ENCODE results near the gene JAK1.

The JAK1 gene

DNA sequence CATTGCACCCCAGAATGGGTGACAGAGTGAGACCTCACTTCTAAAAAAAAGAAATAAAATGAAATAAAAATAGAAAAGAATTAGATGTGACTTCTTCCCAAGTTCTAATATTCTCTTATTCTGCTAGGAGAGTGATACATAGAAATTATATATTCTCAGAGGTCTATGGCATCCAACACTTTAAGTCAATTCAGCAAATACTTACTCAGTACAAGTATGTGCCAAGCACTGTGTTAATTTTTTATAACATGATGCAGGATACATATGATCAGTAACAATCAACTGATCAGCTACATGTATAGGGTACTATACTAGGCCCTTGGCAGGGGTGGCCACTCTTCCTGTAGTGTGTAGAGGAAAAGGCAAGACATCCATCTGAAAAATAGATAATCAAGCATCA is 13.0 kb upstream of the JAK1 start:
- H3K4me3 ChIP-seq (ENCODE audit: low read length), result no peak overlapping the region
- DNase-seq (ENCODE audit: low read depth), result no peak
- TF ChIP-seq, protein P1, sequence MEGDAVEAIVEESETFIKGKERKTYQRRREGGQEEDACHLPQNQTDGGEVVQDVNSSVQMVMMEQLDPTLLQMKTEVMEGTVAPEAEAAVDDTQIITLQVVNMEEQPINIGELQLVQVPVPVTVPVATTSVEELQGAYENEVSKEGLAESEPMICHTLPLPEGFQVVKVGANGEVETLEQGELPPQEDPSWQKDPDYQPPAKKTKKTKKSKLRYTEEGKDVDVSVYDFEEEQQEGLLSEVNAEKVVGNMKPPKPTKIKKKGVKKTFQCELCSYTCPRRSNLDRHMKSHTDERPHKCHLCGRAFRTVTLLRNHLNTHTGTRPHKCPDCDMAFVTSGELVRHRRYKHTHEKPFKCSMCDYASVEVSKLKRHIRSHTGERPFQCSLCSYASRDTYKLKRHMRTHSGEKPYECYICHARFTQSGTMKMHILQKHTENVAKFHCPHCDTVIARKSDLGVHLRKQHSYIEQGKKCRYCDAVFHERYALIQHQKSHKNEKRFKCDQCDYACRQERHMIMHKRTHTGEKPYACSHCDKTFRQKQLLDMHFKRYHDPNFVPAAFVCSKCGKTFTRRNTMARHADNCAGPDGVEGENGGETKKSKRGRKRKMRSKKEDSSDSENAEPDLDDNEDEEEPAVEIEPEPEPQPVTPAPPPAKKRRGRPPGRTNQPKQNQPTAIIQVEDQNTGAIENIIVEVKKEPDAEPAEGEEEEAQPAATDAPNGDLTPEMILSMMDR (conservative IDR thresholded peaks at IDR 0.05; ENCODE audit: low read length), result no peak

DNA sequence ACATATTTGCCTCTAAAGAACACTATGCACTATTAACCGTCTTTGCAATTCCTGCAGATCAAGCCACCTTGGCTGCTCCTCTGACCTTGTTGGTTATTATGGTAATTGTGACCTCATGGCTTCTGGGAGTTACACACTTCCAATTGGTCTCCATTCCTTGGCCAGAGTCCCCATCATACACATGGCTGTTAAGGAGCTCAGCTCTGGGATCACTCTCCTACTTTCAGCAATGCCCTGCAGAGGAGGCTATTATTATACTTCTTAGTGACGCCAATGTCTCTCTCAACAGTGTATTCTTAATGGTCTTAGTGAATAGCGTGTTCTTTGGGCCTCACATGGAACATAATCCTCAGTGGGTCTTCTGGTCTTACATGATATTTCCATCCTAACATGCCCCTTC is 10.0 kb upstream of the JAK1 start:
- no peak overlapping the region for H3K4me3 ChIP-seq (ENCODE audit: low read length)
- TF ChIP-seq, protein P1 (conservative IDR thresholded peaks at IDR 0.05; ENCODE audit: low read length), result no peak
- no peak for DNase-seq (ENCODE audit: low read depth)

DNA sequence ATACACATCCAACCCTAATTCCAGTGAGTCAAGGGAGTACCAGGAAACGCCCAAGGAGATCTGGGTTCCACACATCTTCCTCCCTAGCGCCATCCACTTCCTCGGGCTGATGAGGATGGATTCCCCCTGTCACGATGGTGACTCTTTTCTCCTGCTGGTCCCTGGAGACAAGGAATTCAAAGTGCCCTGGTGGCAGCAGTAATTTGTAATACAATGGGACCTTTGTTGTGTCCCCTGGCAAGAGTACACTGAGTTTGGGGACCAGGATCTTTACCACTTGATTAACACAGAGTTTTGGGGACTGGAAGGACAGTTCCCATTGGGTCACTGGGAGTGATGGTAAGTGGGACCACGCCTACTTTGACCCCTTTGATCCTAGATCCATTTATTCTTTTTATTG is 9.4 kb upstream of the JAK1 start:
- DNase-seq (ENCODE audit: low read depth), result no peak
- H3K4me3 ChIP-seq (ENCODE audit: low read length), result no peak overlapping the region
- TF ChIP-seq, protein P1 (conservative IDR thresholded peaks at IDR 0.05; ENCODE audit: low read length), result no peak

DNA sequence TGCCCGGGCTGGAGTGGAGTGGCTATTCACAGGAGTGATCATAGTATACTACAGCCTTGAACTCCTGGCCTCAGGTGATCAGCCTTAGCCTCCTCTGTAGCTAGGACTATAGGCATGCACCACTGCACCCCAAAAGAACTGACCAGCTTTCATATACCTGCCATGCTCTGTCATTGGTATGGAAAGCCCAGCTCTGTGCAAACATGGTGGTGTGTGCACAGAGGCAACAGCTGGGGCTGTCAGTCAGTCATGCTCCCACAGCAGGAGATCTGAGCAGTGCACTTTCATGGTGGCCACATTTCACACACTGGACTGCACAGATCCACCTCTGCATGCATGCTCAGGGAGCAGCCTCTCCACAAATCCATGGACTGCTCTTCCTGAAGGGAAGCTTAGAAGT is 8.8 kb upstream of the JAK1 start:
- H3K4me3 ChIP-seq (ENCODE audit: low read length), result no peak overlapping the region
- TF ChIP-seq, protein P1 (conservative IDR thresholded peaks at IDR 0.05; ENCODE audit: low read length), result no peak
- no peak for DNase-seq (ENCODE audit: low read depth)

DNA sequence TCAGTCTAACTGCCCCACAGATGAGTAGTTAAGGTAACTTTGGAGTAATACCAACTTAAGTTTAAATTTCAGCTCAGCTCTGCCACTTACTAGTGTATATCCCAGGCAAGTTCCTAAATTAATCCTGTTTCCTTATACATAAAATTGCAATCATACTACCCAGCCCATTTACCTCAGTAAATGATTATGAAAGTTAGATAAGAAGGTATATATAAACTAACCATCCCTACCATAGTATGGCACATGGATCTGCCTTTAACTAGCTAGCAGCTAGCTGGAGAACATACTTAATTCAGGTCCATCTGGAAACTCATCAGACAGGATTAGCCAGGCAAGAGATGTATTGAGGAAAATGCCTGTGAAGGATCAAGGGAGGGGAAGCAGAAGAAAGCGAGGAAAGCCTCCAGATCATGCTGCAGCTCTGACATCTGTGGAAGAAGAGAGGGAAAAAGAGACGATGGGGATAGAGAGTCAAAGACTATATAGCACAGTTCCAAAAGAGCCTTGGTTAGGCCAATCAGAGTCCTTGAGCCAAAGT is 8.0 kb upstream of the JAK1 start:
- H3K4me3 ChIP-seq (ENCODE audit: low read length), result no peak overlapping the region

DNA sequence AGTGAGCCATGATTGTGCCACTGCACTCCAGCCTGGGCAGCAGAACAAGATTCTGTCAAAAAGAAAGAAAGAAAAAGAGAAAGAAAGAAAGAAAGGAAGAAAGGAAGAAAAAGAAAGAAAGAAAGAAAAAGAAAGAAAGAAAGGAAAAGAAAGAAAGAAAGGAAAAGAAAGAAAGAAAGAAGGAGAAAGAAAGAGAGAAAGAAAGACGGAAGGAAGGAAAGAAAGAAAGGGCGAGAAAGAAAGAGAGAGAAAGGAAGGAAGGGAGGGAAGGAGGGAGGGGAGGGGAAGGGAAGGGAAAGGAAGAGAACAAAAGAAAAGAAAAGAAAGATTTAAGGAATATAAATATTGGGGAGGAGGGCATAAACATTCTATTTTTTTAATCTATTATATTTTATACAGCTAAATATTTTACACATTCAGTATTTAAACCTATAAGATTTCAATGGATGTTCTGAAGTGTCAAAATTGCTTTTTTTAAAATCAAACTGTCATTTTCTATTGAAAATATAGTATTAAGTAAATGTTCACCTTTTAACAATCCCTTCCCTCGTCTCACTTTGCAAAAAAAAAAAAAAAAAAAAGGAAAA is 6.8 kb upstream of the JAK1 start:
- H3K4me3 ChIP-seq (ENCODE audit: low read length), result no peak overlapping the region
- DNase-seq (ENCODE audit: low read depth), result no peak
- TF ChIP-seq, protein P1 (conservative IDR thresholded peaks at IDR 0.05; ENCODE audit: low read length), result no peak

More for the DNA sequence above, 8.0 kb upstream of the JAK1 start:
- DNase-seq (ENCODE audit: low read depth), result no peak
- TF ChIP-seq, protein P1 (conservative IDR thresholded peaks at IDR 0.05; ENCODE audit: low read length), result no peak

DNA sequence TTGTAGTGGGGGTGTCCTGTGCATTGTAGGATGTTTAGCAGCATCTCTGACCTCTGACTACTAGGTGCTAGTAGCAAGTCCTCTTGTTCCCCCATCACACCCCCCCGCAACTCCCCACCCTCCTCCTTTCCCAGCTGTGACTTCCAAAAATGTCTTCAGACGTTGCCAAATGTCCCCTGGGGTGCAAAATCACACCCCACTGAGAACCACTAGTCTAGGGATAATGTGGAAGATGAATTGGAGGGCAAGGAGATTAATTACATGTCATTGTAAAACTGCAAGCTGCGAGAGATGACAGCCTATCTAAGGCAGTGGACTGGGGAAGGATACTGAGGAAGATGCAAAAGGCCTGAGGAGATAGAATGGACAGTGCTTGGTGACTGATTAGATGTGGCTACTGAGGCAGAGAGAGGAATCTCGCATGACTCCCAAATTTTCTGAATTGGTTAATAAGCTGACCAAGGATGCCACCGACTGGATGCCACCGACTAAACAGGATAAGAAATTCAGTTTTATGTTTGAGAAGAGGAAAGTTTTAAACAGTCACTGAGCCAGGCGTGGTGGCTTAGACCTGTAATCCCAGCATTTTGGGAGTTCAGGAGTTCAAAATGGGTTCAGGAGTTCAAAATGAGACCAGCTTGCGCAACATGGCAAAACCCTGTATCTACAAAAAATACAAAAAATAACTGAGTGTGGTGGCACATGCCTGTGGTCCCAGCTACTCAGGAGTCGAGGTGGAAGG is 3.1 kb upstream of the JAK1 start:
- H3K4me3 ChIP-seq (ENCODE audit: low read length), result no peak overlapping the region
- DNase-seq (ENCODE audit: low read depth), result peak; percentile 29
- TF ChIP-seq, protein P1 (conservative IDR thresholded peaks at IDR 0.05; ENCODE audit: low read length), result peak; percentile 39

All from AG10803 (cell line).